GM12878 (cell line): ENCODE measurements around the gene SENP6.

ENCODE experiments used
- CHD2 ChIP-seq: IDR thresholded peaks from 2 replicates; pipeline ENCODE4 v1.6.1; 2011; ENCODE audit warnings: low read depth, low read length, improper control_type of control experiment, borderline replicate concordance
- EGR1 ChIP-seq, 2 experiments: IDR thresholded peaks; 1 replicate in 1 of 2; 2 replicates in 1 of 2; pipeline ENCODE4 v1.6.1; 2011 to 2012; ENCODE audit warnings: low read depth in 2 of 2, low read length in 2 of 2, borderline replicate concordance in 1 of 2, mild to moderate bottlenecking in 1 of 2, moderate library complexity in 1 of 2
- HDGF ChIP-seq: fragments of 450-650 bp; IDR thresholded peaks from 2 replicates; pipeline ENCODE4 v1.6.1; 2016; ENCODE audit warnings: antibody characterized with exemption
- JUNB ChIP-seq: IDR thresholded peaks from 2 replicates; pipeline ENCODE4 v1.6.1; 2016; ENCODE audit warnings: antibody characterized with exemption, mild to moderate bottlenecking
- JUND ChIP-seq: IDR thresholded peaks from 2 replicates; pipeline ENCODE4 v1.6.1; 2012; ENCODE audit warnings: low read depth, mild to moderate bottlenecking, low read length, improper control_type of control experiment, moderate library complexity
- LARP7 ChIP-seq: fragments of 450-650 bp; IDR thresholded peaks from 2 replicates; pipeline ENCODE4 v1.6.1; 2017; ENCODE audit warnings: mild to moderate bottlenecking
- MXI1 ChIP-seq: fragments of 150-350 bp; IDR thresholded peaks from 2 replicates; pipeline ENCODE4 v1.6.1; 2011; ENCODE audit warnings: low read depth, mild to moderate bottlenecking, inconsistent platforms, low read length, improper control_type of control experiment
- NFIC ChIP-seq: IDR thresholded peaks from 2 replicates; pipeline ENCODE4 v1.6.1; 2012; ENCODE audit warnings: low read depth, mild to moderate bottlenecking, inconsistent platforms, low read length, moderate library complexity
- PML ChIP-seq: IDR thresholded peaks from 2 replicates; pipeline ENCODE4 v1.6.1; 2012; ENCODE audit warnings: low read length, inconsistent platforms
- RBBP5 ChIP-seq: fragments of 200-600 bp; sonication (generic); conservative IDR thresholded peaks from 2 replicates; pipeline ENCODE4 v1.6.1; 2016
- TAF1 ChIP-seq: IDR thresholded peaks from 2 replicates; pipeline ENCODE4 v1.6.1; 2011; ENCODE audit warnings: mild to moderate bottlenecking, low read depth, low read length, borderline replicate concordance
- TF ChIP-seq, protein P1 (sequence below), 3 experiments: IDR thresholded peaks in 2 of 3; conservative IDR thresholded peaks in 1 of 3; 2 replicates each; pipeline ENCODE4 v1.5.1; 2011; ENCODE audit warnings: low read depth in 3 of 3, low read length in 3 of 3, mild to moderate bottlenecking in 3 of 3, control low read depth in 2 of 3, moderate library complexity in 2 of 3, inconsistent platforms in 1 of 3, mixed read lengths in 1 of 3; ENCODE audit not compliant: control insufficient read depth in 2 of 3, insufficient read depth in 1 of 3; ENCODE audit errors: extremely low read depth in 1 of 3
- TF ChIP-seq, protein P2 (sequence below): fragments of 450-650 bp; IDR thresholded peaks from 2 replicates; pipeline ENCODE4 v1.6.1; 2017; ENCODE audit warnings: low read depth, mild to moderate bottlenecking, moderate library complexity

DNA sequence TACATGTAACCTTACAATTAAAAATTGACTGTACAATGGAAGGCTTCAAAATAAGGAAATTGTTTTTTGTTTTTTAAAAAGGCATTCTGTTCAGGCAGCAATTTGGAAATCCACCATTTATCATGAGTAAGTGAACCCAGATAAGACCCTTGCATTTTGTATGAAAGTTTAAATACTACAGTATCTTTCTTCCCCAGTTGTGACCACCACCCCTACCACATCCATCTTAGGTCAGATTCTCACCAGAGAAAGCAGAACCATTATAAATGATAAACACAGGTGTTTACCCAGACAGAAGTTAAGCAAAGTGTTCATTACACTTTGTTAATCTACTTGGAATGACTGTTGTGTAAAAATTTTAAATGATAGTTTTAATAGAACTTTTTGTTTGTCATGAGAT, 20.2 kb downstream of the SENP6 start:
- no peak for TF ChIP-seq MXI1
- TF ChIP-seq CHD2: no peak
- TF ChIP-seq JUND: no peak
- TF ChIP-seq, protein P1, sequence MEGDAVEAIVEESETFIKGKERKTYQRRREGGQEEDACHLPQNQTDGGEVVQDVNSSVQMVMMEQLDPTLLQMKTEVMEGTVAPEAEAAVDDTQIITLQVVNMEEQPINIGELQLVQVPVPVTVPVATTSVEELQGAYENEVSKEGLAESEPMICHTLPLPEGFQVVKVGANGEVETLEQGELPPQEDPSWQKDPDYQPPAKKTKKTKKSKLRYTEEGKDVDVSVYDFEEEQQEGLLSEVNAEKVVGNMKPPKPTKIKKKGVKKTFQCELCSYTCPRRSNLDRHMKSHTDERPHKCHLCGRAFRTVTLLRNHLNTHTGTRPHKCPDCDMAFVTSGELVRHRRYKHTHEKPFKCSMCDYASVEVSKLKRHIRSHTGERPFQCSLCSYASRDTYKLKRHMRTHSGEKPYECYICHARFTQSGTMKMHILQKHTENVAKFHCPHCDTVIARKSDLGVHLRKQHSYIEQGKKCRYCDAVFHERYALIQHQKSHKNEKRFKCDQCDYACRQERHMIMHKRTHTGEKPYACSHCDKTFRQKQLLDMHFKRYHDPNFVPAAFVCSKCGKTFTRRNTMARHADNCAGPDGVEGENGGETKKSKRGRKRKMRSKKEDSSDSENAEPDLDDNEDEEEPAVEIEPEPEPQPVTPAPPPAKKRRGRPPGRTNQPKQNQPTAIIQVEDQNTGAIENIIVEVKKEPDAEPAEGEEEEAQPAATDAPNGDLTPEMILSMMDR (IDR thresholded peaks at IDR 0.05 in 2 of 3, conservative IDR thresholded peaks at IDR 0.05 in 1 of 3; ENCODE audit: control insufficient read depth in 2 of 3, extremely low read depth in 1 of 3, insufficient read depth in 1 of 3, low read depth in 3 of 3, low read length in 3 of 3): no peak
- TF ChIP-seq LARP7: no peak
- no peak for TF ChIP-seq HDGF
- no peak for TF ChIP-seq EGR1 (IDR thresholded peaks at IDR 0.05; ENCODE audit: borderline replicate concordance in 1 of 2, low read depth in 2 of 2, low read length in 2 of 2)
- no peak for TF ChIP-seq TAF1
- TF ChIP-seq RBBP5: no peak
- no peak for TF ChIP-seq NFIC
- no peak for TF ChIP-seq PML
- TF ChIP-seq, protein P2, sequence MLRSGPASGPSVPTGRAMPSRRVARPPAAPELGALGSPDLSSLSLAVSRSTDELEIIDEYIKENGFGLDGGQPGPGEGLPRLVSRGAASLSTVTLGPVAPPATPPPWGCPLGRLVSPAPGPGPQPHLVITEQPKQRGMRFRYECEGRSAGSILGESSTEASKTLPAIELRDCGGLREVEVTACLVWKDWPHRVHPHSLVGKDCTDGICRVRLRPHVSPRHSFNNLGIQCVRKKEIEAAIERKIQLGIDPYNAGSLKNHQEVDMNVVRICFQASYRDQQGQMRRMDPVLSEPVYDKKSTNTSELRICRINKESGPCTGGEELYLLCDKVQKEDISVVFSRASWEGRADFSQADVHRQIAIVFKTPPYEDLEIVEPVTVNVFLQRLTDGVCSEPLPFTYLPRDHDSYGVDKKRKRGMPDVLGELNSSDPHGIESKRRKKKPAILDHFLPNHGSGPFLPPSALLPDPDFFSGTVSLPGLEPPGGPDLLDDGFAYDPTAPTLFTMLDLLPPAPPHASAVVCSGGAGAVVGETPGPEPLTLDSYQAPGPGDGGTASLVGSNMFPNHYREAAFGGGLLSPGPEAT: no peak
- no peak for TF ChIP-seq JUNB
